Hepatocyte (in vitro differentiated cells): Measurements from ENCODE around the gene FARP1. TPM values are rescaled to one million over a fixed set of nuclear protein-coding genes. Genes with fewer than 3 reads are reported as not detected.

Source experiments
- DNase-seq: peaks from one replicate; pipeline ENCODE4 v3.0.0-alpha.2; 2016; ENCODE audit warnings: low spot score
- H2AFZ ChIP-seq: fragments of 200-600 bp; sonication (generic); 2 replicates; pipeline ENCODE4 v1.6.0; 2016; ENCODE audit warnings: antibody characterized with exemption, mild to moderate bottlenecking
- H3K27ac ChIP-seq: fragments of 200-600 bp; sonication (generic); 2 replicates; pipeline ENCODE4 v1.5.1; 2016; ENCODE audit warnings: mild to moderate bottlenecking
- H3K27me3 ChIP-seq: fragments of 200-600 bp; sonication (generic); 2 replicates; pipeline ENCODE4 v1.6.1; 2016
- H3K36me3 ChIP-seq: fragments of 200-600 bp; sonication (generic); replicated peaks from 2 replicates; pipeline ENCODE4 v1.5.1; 2016; ENCODE audit warnings: low read depth; ENCODE audit not compliant: insufficient read depth
- H3K4me1 ChIP-seq: fragments of 200-600 bp; sonication (generic); 2 replicates; pipeline ENCODE4 v1.5.1; 2016; ENCODE audit warnings: mild to moderate bottlenecking, moderate library complexity; ENCODE audit not compliant: insufficient read depth
- H3K4me2 ChIP-seq: fragments of 200-600 bp; sonication (generic); 2 replicates; pipeline ENCODE4 v1.6.0; 2016
- H3K4me3 ChIP-seq: fragments of 200-600 bp; sonication (generic); 2 replicates; pipeline ENCODE4 v1.5.1; 2016; ENCODE audit warnings: mild to moderate bottlenecking
- H3K79me2 ChIP-seq: fragments of 200-600 bp; sonication (generic); 2 replicates; pipeline ENCODE4 v1.6.0; 2017; ENCODE audit warnings: mild to moderate bottlenecking
- H3K9me2 ChIP-seq: fragments of 200-600 bp; sonication (generic); replicated peaks from 2 replicates; pipeline ENCODE4 v1.6.0; 2017; ENCODE audit warnings: mild to moderate bottlenecking; ENCODE audit not compliant: insufficient read depth
- H3K9me3 ChIP-seq: fragments of 200-600 bp; sonication (generic); 2 replicates; pipeline ENCODE4 v1.5.1; 2016; ENCODE audit warnings: low read depth, mild to moderate bottlenecking
- H4K20me1 ChIP-seq: fragments of 200-600 bp; sonication (generic); 2 replicates; pipeline ENCODE4 v1.6.0; 2016; ENCODE audit warnings: mild to moderate bottlenecking; ENCODE audit not compliant: insufficient read depth, poor library complexity, severe bottlenecking
- CTCF ChIP-seq: fragments of 200-600 bp; sonication (generic); IDR thresholded peaks from 2 replicates; pipeline ENCODE4 v1.5.1; 2016; ENCODE audit warnings: antibody characterized with exemption, mild to moderate bottlenecking; ENCODE audit not compliant: poor library complexity
- EZH2 ChIP-seq: fragments of 200-600 bp; sonication (generic); IDR thresholded peaks from 2 replicates; pipeline ENCODE4 v1.6.1; 2016; ENCODE audit warnings: antibody characterized with exemption, mild to moderate bottlenecking, borderline replicate concordance
- EZH2phosphoT487 ChIP-seq: fragments of 200-600 bp; sonication (generic); IDR thresholded peaks from one replicate; pipeline ENCODE4 v1.6.1; 2018; ENCODE audit warnings: antibody characterized with exemption, mild to moderate bottlenecking, low read depth, moderate library complexity; ENCODE audit not compliant: unreplicated experiment, severe bottlenecking
- WGBS: methylation state at CpG from one replicate; pipeline ENCODE4 v1.1.6; 2016; ENCODE audit warnings: low lambda C conversion rate; ENCODE audit errors: missing lambda C conversion rate; 5-methylcytosine and 5-hydroxymethylcytosine counted together
- polyA plus RNA-seq: library from polyadenylated mRNA; unstranded; fragments of >200 nt; fragmentation: Nextera tagmentation; extraction: Ambion mirVana; gene quantifications from 2 replicates; pipeline ENCODE4 v1.2.1, GENCODE V29; 2016
- total RNA-seq: library from RNA; depleted of rRNA; stranded (reverse); fragments of >200 nt; gene quantifications from 2 replicates; pipeline ENCODE4 v1.2.3, GENCODE V29; 2014

FARP1 gene
- total and polyA plus RNA-seq, 2 experiments from 2014 or later = 35.5 to 68.7 TPM

DNA sequence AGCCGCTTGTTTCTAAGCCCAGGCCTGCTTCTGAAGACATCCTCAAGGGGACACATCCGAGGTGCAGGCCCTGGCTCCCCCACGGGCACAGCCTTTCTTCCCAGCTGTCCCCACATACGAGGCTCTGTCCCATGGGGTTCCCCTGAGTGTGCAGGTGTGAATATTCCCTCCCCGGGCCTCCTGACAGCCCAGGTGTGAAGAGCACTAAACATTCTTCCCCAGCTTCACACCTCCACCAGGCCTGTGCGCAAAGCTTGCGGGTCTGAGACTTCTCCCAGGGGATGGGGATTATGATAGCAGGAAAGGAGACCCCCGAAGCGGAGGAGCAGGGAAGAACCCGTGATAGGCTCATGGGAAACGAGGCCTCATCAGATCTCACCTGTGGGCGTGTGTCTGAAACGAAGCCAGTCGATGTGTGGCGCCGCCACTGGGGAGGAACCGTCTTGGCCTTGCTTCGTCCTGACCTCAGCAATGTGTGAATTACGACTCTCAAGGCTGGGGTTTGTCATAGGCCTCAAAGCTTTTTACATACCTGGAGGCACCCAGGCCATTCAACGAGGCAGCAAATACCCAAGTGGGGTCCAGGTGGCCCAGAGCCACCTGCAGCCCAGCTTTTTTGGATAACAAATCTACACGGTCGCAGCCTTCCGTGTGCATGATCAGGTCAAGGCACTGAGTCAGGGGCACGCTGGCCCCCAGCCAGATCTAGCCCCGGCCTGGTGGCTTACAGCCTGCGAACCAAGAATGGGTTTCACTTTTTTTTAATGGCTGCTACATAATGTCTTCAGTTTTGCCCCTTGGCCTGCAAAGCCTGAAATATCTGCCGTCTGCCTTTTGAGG, 299.7 kb downstream of the FARP1 start:
- Histone ChIP-seq H3K9me2 (no peaks in the 10 kb centered on the region), H3K27ac (no peak overlapping the region), H4K20me1 (no peaks in the 10 kb centered on the region), H3K4me3 (no peak overlapping the region), H3K79me2 (no peaks in the 10 kb centered on the region), H3K4me2 (no peak overlapping the region), H3K9me3 (no peaks in the 10 kb centered on the region), H3K27me3 (no peaks in the 10 kb centered on the region), H2AFZ (no peak overlapping the region), H3K36me3 (no peaks in the 10 kb centered on the region), H3K4me1 (peaks cover 2% of the 10 kb centered on the region)
- 91% methylated on average over 27 of the region's 27 CpGs for WGBS
- DNase-seq = no peak
- TF ChIP-seq EZH2 = no peak
- TF ChIP-seq EZH2phosphoT487 = no peak
- TF ChIP-seq CTCF = no peak

DNA sequence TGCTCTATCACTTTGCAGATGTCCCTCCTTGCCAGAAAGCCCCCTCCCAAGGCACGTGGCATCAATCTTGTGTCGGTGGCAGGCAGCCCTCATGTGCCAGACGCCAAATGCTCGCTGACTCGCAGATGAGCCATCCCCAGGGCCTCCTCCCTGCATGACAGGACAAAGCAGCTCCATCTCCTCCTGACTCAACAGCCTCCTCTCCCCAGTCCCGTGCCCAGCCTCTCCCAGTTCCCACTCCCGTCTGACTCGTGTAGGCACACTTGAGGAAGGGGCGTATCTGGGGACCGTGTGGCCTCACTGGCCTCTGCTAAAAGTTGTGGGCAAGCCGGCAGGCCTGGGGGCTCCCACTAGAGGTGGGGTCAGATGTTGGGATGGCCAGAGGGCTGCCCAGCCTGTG, 300.4 kb downstream of the FARP1 start:
- Histone ChIP-seq H3K4me3 (no peak overlapping the region), H3K36me3 (no peaks in the 10 kb centered on the region), H3K9me3 (no peaks in the 10 kb centered on the region), H3K27me3 (no peaks in the 10 kb centered on the region), H3K27ac (no peak overlapping the region), H3K79me2 (no peaks in the 10 kb centered on the region), H3K4me1 (peaks cover 2% of the 10 kb centered on the region), H3K9me2 (no peaks in the 10 kb centered on the region), H2AFZ (no peak overlapping the region), H4K20me1 (no peaks in the 10 kb centered on the region), H3K4me2 (no peak overlapping the region)
- 83% methylated on average over 10 of the region's 11 CpGs for WGBS
- no peak for DNase-seq
- TF ChIP-seq EZH2phosphoT487 (no peak), EZH2 (no peak), CTCF (no peak)

- H3K4me3 ChIP-seq = no peak overlapping the region
- 85% methylated on average over 13 of the region's 21 CpGs for WGBS
- H3K9me2 ChIP-seq = no peaks in the 10 kb centered on the region
- H3K79me2 ChIP-seq = no peaks in the 10 kb centered on the region
- peaks cover 2% of the 10 kb centered on the region for H3K4me1 ChIP-seq
- H3K9me3 ChIP-seq = no peaks in the 10 kb centered on the region
- no peak overlapping the region for H3K27ac ChIP-seq
- H3K4me2 ChIP-seq = no peak overlapping the region
- no peaks in the 10 kb centered on the region for H3K27me3 ChIP-seq
- no peak for DNase-seq
- TF ChIP-seq EZH2 (no peak), CTCF (no peak), EZH2phosphoT487 (no peak)
- no peaks in the 10 kb centered on the region for H4K20me1 ChIP-seq
- H3K36me3 ChIP-seq = no peaks in the 10 kb centered on the region
- no peak overlapping the region for H2AFZ ChIP-seq
These were observed 301.0 kb downstream of the FARP1 start for GRCh38 chr13:98443800-98444325.
